Ishikawa (cell line): ENCODE measurements around the gene TOR2A.
A peak's percentile ranks its signal among the peaks of the same experiment; 100 is the strongest.

Experiments
- CEBPB ChIP-seq: IDR thresholded peaks from 2 replicates; pipeline ENCODE4 v1.6.1; 2012
- CREB1 ChIP-seq: IDR thresholded peaks from 2 replicates; pipeline ENCODE4 v1.6.1; 2012; ENCODE audit warnings: low read depth
- EGR1 ChIP-seq: IDR thresholded peaks from 2 replicates; pipeline ENCODE4 v1.6.1; 2012
- EP300 ChIP-seq: IDR thresholded peaks from 2 replicates; pipeline ENCODE4 v1.6.1; 2012; ENCODE audit warnings: borderline replicate concordance
- FOXM1 ChIP-seq: IDR thresholded peaks from 2 replicates; pipeline ENCODE4 v1.6.1; 2012; ENCODE audit warnings: low read depth, borderline replicate concordance
- NFIC ChIP-seq: IDR thresholded peaks from 2 replicates; pipeline ENCODE4 v1.6.1; 2012
- RAD21 ChIP-seq: IDR thresholded peaks from 2 replicates; pipeline ENCODE4 v1.6.1; 2012; ENCODE audit warnings: low read depth
- TAF1 ChIP-seq: IDR thresholded peaks from 2 replicates; pipeline ENCODE4 v1.6.1; 2012; ENCODE audit warnings: low read depth, mild to moderate bottlenecking
- TCF12 ChIP-seq: IDR thresholded peaks from 2 replicates; pipeline ENCODE4 v1.6.1; 2012; ENCODE audit warnings: low read depth
- TEAD4 ChIP-seq: IDR thresholded peaks from 2 replicates; pipeline ENCODE4 v1.6.1; 2012
- YY1 ChIP-seq: IDR thresholded peaks from 2 replicates; pipeline ENCODE4 v1.6.1; 2012; ENCODE audit warnings: low read depth
- ZBTB7A ChIP-seq: IDR thresholded peaks from 2 replicates; pipeline ENCODE4 v1.6.1; 2012; ENCODE audit warnings: low read depth
- TF ChIP-seq, protein P1 (sequence below): IDR thresholded peaks from 2 replicates; pipeline ENCODE4 v1.6.1; 2012; ENCODE audit warnings: low read depth, mild to moderate bottlenecking
- TF ChIP-seq, protein P2 (sequence below): IDR thresholded peaks from 2 replicates; pipeline ENCODE4 v1.6.1; 2012
- TF ChIP-seq, protein P3 (sequence below): IDR thresholded peaks from 2 replicates; pipeline ENCODE4 v1.6.1; 2012

Gene TOR2A

DNA sequence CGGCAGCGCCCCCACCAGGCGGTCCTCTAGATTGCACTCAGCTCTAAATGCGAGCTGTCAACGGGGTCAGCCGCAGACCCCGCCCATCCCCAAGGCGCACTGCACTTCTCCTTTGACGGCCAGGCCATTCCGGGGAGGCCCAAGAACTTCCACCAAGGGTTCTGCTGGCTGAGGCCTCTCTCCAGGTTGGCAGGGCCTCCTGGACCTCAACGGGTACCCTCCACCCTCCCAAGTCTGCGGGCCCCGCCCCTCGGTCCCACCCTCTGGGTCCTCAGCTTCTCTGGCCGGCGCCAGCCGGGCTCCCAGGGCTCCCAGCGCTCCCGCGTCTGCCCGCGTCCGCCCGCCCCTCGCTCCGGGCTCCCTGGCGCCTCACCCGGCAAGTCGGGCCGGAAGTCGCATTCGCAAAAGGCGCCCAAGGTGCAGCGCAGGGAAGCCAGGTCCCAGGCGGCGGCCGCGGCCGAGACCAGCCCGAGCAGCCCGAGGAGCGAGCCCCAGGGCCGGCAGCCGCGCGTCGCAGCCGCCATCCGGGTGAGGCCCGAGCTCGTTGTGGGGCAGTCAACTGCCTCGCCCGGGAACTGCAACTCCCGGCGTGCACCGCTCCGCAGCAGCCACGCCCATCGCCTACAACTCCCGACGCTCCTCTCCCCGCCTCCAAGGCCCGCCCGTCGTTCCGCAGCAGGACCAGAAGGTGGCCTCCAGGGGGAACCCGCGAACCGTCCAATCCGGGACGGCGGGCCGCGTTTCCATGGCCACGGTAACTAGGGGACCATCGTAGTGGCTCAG lies at the start of gene TOR2A:
TOR2A (minus strand) TSS at position 548 of the 783 bp plus-strand sequence; CDS start at position 524, 24 bp downstream.
- TF ChIP-seq TAF1 (peak; percentile 31; the same call in 1 of the 2 replicates), NFIC (0 out of 2 replicates have a peak, but pooled peaks have one; percentile 16), TEAD4 (no peak), EGR1 (no peak), ZBTB7A (peak; percentile 74; the same call in 1 of the 2 replicates), RAD21 (peak; percentile 94), FOXM1 (peak; percentile 70; the same call in 1 of the 2 replicates), EP300 (no peak; the same call in 1 of the 2 replicates), TCF12 (peak; percentile 41; the same call in 1 of the 2 replicates), YY1 (peak; percentile 74; the same call in 1 of the 2 replicates)
- TF ChIP-seq, protein P1, sequence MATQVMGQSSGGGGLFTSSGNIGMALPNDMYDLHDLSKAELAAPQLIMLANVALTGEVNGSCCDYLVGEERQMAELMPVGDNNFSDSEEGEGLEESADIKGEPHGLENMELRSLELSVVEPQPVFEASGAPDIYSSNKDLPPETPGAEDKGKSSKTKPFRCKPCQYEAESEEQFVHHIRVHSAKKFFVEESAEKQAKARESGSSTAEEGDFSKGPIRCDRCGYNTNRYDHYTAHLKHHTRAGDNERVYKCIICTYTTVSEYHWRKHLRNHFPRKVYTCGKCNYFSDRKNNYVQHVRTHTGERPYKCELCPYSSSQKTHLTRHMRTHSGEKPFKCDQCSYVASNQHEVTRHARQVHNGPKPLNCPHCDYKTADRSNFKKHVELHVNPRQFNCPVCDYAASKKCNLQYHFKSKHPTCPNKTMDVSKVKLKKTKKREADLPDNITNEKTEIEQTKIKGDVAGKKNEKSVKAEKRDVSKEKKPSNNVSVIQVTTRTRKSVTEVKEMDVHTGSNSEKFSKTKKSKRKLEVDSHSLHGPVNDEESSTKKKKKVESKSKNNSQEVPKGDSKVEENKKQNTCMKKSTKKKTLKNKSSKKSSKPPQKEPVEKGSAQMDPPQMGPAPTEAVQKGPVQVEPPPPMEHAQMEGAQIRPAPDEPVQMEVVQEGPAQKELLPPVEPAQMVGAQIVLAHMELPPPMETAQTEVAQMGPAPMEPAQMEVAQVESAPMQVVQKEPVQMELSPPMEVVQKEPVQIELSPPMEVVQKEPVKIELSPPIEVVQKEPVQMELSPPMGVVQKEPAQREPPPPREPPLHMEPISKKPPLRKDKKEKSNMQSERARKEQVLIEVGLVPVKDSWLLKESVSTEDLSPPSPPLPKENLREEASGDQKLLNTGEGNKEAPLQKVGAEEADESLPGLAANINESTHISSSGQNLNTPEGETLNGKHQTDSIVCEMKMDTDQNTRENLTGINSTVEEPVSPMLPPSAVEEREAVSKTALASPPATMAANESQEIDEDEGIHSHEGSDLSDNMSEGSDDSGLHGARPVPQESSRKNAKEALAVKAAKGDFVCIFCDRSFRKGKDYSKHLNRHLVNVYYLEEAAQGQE: no peak
- TF ChIP-seq, protein P2, sequence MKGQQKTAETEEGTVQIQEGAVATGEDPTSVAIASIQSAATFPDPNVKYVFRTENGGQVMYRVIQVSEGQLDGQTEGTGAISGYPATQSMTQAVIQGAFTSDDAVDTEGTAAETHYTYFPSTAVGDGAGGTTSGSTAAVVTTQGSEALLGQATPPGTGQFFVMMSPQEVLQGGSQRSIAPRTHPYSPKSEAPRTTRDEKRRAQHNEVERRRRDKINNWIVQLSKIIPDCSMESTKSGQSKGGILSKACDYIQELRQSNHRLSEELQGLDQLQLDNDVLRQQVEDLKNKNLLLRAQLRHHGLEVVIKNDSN: no peak

DNA sequence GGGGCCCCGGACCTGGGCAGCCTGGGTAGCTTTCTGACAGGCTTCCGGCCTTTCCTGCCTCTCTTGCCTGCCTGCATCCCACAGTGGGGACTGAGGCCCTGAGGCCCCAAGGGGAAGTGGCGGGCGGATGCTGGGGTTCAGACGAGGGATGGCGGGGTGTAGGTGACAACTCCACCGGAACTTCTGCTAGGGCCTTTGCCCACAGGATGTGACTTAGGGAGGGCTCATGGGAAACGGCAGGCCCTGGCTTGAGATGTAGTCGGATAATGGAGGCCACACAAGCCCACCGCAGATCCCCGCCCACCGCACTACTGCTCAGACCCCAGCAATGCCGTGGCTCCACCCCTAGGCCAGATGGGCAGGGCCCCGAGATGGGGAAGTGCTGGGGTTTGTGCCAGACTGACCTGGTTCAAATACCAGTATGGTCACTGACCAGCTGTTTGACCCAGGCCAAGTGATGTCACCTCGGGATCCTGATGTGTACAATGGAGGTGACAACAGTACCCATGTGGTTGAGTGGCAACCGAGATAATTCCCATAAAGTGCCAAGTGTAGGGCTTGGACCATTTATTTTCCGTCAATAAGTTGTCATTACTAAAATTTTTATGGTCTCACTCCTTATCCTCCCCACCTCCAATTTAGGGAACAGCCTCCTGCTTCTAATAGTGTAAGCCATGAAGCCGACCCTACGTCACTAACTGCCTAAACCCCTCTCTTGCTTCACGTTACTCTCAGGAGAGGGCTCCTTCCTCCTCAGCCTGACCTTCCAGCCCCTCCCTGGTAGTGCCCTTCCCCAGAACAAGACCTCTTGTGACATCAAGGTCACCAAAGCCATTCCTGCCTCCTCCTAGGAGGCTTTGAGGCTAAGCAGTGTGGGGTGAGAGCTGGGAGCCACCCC lies 48.3 kb upstream of the TOR2A start:
- no peak for TF ChIP-seq TCF12
- TF ChIP-seq RAD21: no peak
- TF ChIP-seq, protein P3, sequence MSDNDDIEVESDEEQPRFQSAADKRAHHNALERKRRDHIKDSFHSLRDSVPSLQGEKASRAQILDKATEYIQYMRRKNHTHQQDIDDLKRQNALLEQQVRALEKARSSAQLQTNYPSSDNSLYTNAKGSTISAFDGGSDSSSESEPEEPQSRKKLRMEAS: no peak

DNA sequence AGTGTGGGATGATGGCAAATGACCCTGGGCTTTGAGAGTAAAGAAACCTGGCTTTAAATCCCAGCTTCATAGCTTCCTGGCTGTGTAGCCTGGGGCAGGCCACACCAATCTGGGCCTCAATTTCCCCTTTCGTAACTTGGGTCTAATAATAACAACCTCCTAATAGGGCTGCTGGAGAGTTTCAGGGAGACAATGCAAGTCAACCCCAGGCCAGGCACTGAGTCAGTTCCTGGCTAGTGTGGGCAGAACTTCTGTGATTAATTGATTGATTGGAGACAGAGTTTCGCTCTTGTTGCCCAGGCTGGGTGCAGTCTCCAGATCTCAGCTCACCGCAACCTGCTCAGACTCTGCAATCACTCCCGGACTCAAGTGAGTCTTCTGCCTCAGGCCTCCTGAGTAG lies 46.7 kb upstream of the TOR2A start:
- no peak for TF ChIP-seq YY1
- TF ChIP-seq, protein P2: no peak
- TF ChIP-seq RAD21: no peak
- no peak for TF ChIP-seq TAF1

DNA sequence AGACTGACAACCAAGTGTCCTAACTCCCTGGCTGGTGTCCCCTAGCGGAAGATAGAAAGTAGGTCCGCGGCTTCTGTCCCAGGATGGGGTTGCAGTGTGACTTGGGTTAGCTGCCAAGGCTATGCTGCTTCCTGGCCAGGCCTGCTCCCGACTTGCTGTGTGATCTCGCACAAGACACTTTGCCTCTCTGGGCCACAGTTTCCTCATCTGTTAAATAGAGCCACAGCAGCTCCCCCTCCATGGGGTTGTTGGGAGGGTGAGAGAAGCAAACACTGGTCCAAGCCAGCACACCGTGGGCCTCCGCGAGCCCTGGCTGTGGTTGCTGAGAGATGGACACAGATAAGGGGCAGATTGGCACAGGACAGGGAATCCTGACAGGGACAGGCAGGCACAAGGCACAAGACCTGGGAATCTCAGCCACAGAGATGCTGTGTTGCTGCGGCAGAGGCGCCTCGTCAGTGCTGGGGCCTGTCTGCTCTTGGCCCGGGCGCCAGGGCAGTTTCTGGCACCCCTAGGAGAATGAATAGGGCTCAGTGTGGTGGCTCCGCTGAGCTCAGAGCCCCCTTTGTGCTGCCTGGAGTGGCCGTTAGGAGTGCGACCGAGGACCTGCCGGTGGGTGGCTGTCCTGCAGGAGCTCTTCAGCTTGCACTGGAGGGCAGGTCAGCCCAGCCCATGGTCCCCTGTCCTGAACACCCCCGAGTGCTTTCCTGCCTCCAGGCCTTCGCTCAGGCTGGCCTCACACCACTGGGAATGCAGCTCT lies 45.2 kb upstream of the TOR2A start:
- TF ChIP-seq EP300 (no peak), ZBTB7A (no peak)

DNA sequence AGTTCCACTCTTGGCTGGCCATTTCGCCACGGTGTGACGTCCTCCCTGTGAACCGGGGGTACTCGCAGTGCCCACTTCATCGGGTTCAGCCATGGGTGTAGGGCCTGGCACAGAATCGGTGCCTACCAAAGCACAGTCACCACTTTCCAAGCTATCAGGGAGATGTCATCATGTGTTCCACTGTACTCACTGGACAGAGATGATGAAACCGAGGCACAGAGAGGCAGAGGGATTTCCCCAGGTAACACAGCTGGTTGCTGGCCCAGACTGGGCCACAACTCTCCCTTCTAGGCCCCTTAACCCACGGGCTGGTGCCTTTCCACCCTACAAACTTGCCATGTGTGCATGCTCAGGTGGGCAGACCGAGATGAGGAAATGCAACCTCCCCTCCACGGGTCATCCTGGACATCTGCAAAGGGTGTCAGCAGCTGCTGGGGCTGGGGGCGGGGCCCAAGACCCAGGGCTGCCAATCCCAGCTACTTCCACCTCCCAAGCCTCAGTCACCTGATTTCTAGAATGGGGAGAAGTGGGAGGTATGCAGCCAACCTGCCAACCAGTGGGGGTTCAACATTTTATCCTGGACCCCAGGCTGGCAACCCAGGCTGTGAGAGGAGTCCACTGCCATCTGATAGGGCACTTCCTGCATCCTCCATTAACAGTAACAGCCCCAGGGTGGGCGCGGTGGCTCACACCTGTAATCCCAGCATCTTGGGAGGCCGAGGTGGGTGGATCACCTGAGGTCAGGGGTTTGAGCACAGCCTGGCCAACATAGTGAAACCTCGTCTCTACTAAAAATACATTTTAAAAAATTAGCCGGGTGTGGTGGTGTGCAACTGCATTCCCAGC lies 44.3 kb upstream of the TOR2A start:
- TF ChIP-seq YY1 (no peak), EP300 (no peak), RAD21 (no peak), ZBTB7A (no peak), CREB1 (no peak), FOXM1 (no peak), NFIC (no peak), TEAD4 (no peak), TAF1 (no peak), EGR1 (no peak), TCF12 (no peak), CEBPB (no peak)
- TF ChIP-seq, protein P1: no peak
- TF ChIP-seq, protein P3: no peak
- TF ChIP-seq, protein P2: no peak
